Measurements from ENCODE around the gene NOTUM.

The NOTUM gene

GRCh38 chr17:81961521-81962498 lies 823 bp upstream of the NOTUM start (continued):
- peak; percentile 8; the same call in 1 of the 2 replicates for TF ChIP-seq GLIS2 (tag by site-specific recombination; IDR thresholded peaks at IDR 0.05)
- TF ChIP-seq ZBTB7A (tag by site-specific recombination; IDR thresholded peaks at IDR 0.05; ENCODE audit: low read depth): no peak
- no peak for TF ChIP-seq ZBTB6 (tag by site-specific recombination; IDR thresholded peaks at IDR 0.05)
- TF ChIP-seq KLF9 (tag by site-specific recombination; IDR thresholded peaks at IDR 0.05; ENCODE audit: low read depth): no peak
- no peak for TF ChIP-seq ZBTB44 (tag by site-specific recombination; IDR thresholded peaks at IDR 0.05)
- no peak for TF ChIP-seq ZNF140 (tag by site-specific recombination; IDR thresholded peaks at IDR 0.05)
- TF ChIP-seq GLIS1 (tag by site-specific recombination; IDR thresholded peaks at IDR 0.05): 0 out of 2 replicates have a peak, but pooled peaks have one; percentile 25
- no peak for TF ChIP-seq ZBTB10 (tag by site-specific recombination; IDR thresholded peaks at IDR 0.05)
- no peak for TF ChIP-seq KLF8 (tag by site-specific recombination; IDR thresholded peaks at IDR 0.05)
- TF ChIP-seq ZNF654 (tag by site-specific recombination; IDR thresholded peaks at IDR 0.05; ENCODE audit: low read depth): no peak
- TF ChIP-seq ZIC2 (tag by site-specific recombination; IDR thresholded peaks at IDR 0.05): peak; percentile 20; the same call in 1 of the 2 replicates
- TF ChIP-seq BCL6B (tag by site-specific recombination; IDR thresholded peaks at IDR 0.05): no peak
- no peak for TF ChIP-seq ZNF214 (tag by site-specific recombination; IDR thresholded peaks at IDR 0.05; ENCODE audit: borderline replicate concordance)

GRCh38 chr17:81960130-81960958 lies 643 bp downstream of the NOTUM start:
- H3K9me3 ChIP-seq (ENCODE audit: control insufficient read depth, insufficient read depth, low read depth, low read length): no peaks in the 10 kb centered on the region
- H3K4me3 ChIP-seq (ENCODE audit: low read depth, low read length): peak overlapping the region; percentile 19
- POLR2A ChIA-PET: interaction anchor here (0.6 to 2.3 kb wide), 11 partner anchors 17 to 146 kb away, joined by 3 to 16 read pairs (median 4); partner anchors contain the start of genes ASPSCR1, CENPX, DCXR and FASN
- CTCF ChIA-PET: interaction anchor here (0.6 to 3.0 kb wide), 35 partner anchors 8 to 478 kb away, joined by 3 to 105 read pairs (median 6); partner anchors contain the start of genes ASPSCR1, CENPX, DCXR and LRRC45
- H3K4me1 ChIP-seq (ENCODE audit: control insufficient read depth, insufficient read depth, low read length): peaks cover 4% of the 10 kb centered on the region; the same call in 1 of the 2 replicates
- H3K27ac ChIP-seq (ENCODE audit: extremely low read depth, low read depth, low read length): peak overlapping the region; percentile 31; the same call in 1 of the 2 replicates
- no peaks in the 10 kb centered on the region for H3K36me3 ChIP-seq (ENCODE audit: control insufficient read depth in 2 of 2, insufficient read depth in 1 of 2, low read length in 2 of 2)
- no peak for TF ChIP-seq ZNF214 (tag by site-specific recombination; IDR thresholded peaks at IDR 0.05; ENCODE audit: borderline replicate concordance)
- peak; percentile 59 for TF ChIP-seq EGR2 (tag by site-specific recombination; IDR thresholded peaks at IDR 0.05; ENCODE audit: low read depth)
- no peak for TF ChIP-seq ZNF785 (tag by site-specific recombination; IDR thresholded peaks at IDR 0.05)
- no peak for TF ChIP-seq ZNF704 (tag by site-specific recombination; IDR thresholded peaks at IDR 0.05)
- no peak for TF ChIP-seq ZNF571 (tag by site-specific recombination; IDR thresholded peaks at IDR 0.05)
- TF ChIP-seq ZNF16 (tag by site-specific recombination; IDR thresholded peaks at IDR 0.05; ENCODE audit: low read depth): no peak
- peak; percentile 63; the same call in 1 of the 2 replicates for TF ChIP-seq GLIS1 (tag by site-specific recombination; IDR thresholded peaks at IDR 0.05)
- no peak for TF ChIP-seq BCL11B (tag by site-specific recombination; IDR thresholded peaks at IDR 0.05; ENCODE audit: low read depth)
- TF ChIP-seq GLIS2 (tag by site-specific recombination; IDR thresholded peaks at IDR 0.05): peak; percentile 70
- TF ChIP-seq ZNF843 (tag by site-specific recombination; IDR thresholded peaks at IDR 0.05): no peak
- no peak for TF ChIP-seq ZNF398 (tag by site-specific recombination; IDR thresholded peaks at IDR 0.05)
- TF ChIP-seq ZNF529 (tag by site-specific recombination; IDR thresholded peaks at IDR 0.05; ENCODE audit: insufficient replicate concordance): no peak
- TF ChIP-seq ZBTB7A (tag by site-specific recombination; IDR thresholded peaks at IDR 0.05; ENCODE audit: low read depth): 0 out of 2 replicates have a peak, but pooled peaks have one; percentile 25

All from HEK293 (cell line).